GM23338 (cell line): ENCODE results near the gene FRMPD1.

Experiments
- CREB1 ChIP-seq: fragments of 250-450 bp; sonication (Bioruptor Pico); IDR thresholded peaks from 2 replicates; pipeline ENCODE4 v1.5.0; 2020; ENCODE audit warnings: low read depth, mild to moderate bottlenecking, moderate library complexity
- CTCF ChIP-seq, 2 experiments: fragments of 200-600 bp in 1 of 2; sonication (generic) in 1 of 2; conservative IDR thresholded peaks; 2 replicates each; pipeline versions ENCODE4 v1.5.1 to v1.6.1; 2016 to 2017; ENCODE audit warnings: antibody characterized with exemption in 2 of 2, low read depth in 2 of 2, mild to moderate bottlenecking in 2 of 2, moderate library complexity in 1 of 2
- EZH2 ChIP-seq: fragments of 200-600 bp; sonication (generic); IDR thresholded peaks from one replicate; pipeline ENCODE4 v1.8.0; 2017; ENCODE audit warnings: antibody characterized with exemption, mild to moderate bottlenecking, low read depth; ENCODE audit not compliant: unreplicated experiment
- POLR2AphosphoS5 ChIP-seq: IDR thresholded peaks from 2 replicates; pipeline ENCODE4 v1.6.1; 2016; ENCODE audit warnings: antibody characterized with exemption, low read depth
- ZNF114 ChIP-seq: fragments of 250-450 bp; sonication (Bioruptor Pico); IDR thresholded peaks from 2 replicates; pipeline ENCODE4 v1.5.0; 2020; ENCODE audit warnings: mild to moderate bottlenecking, moderate library complexity

- TF ChIP-seq CTCF (conservative IDR thresholded peaks at IDR 0.05; ENCODE audit: low read depth in 2 of 2) = no peak
- TF ChIP-seq POLR2AphosphoS5 = no peak
- TF ChIP-seq EZH2 = no peak
- TF ChIP-seq CREB1 (CRISPR knock-in tag) = no peak
- no peak for TF ChIP-seq ZNF114 (CRISPR knock-in tag)
These were observed 50.1 kb downstream of the FRMPD1 start for GRCh38 chr9:37700900-37701299.
